Stimulated activated CD4-positive, alpha-beta T cell treated with anti-CD3 and anti-CD28 coated beads, Interleukin-15, amount 100 ng/mL, for 1 hour (primary cell): ENCODE measurements around the gene HHATL.

ENCODE experiments used
- DNase-seq, 2 donors: peaks; one replicate each; pipeline ENCODE4 v3.0.0-alpha.2; 2020; ENCODE audit warnings: low read depth in 1 of 2, low spot score in 1 of 2

HHATL gene

GRCh38 chr3:42654331-42655201, 48.0 kb downstream of the HHATL start:
- no peak for DNase-seq

- no peak for DNase-seq
Observed at GRCh38 chr3:42653560-42654330, 48.9 kb downstream of the HHATL start, which contains the start of gene ZBTB47. Gene ZBTB47, plus strand, starts transcription at chr3:42653697. Its CDS starts 4,659 bp downstream, at chr3:42658356.

GRCh38 chr3:42653303-42653559, 49.4 kb downstream of the HHATL start:
- DNase-seq = no peak

- no peak for DNase-seq
Observed at GRCh38 chr3:42652611-42653302, 49.8 kb downstream of the HHATL start.

- DNase-seq = no peak
Observed at GRCh38 chr3:42652251-42652610, 50.4 kb downstream of the HHATL start.

GRCh38 chr3:42651248-42652091, 51.1 kb downstream of the HHATL start:
- DNase-seq = no peak

- no peak for DNase-seq
Observed at GRCh38 chr3:42649783-42650182, 52.8 kb downstream of the HHATL start.

- DNase-seq = no peak
Observed at GRCh38 chr3:42649006-42649405, 53.6 kb downstream of the HHATL start.

- no peak for DNase-seq
Observed at GRCh38 chr3:42647821-42648459, 54.7 kb downstream of the HHATL start.
